SK-N-SH treated with all-trans-retinoic acid at 6 μM for 48 hours (cell line): Measurements from ENCODE around the gene SVOP.

Source experiments
- ATAC-seq: fragments of 200-7000 bp; cut with Tn5 transposase; 3 replicates; pipeline ENCODE4 v1.9.1; 2020; ENCODE audit warnings: mild to moderate bottlenecking, moderate library complexity
- ARNTL ChIP-seq: fragments of 450-650 bp; formaldehyde crosslinking; IDR thresholded peaks from 2 replicates; pipeline ENCODE4 v1.5.0; 2020; ENCODE audit warnings: low read depth, mild to moderate bottlenecking, moderate library complexity, borderline replicate concordance
- BACH2 ChIP-seq: fragments of 250-450 bp; sonication (Bioruptor Pico); IDR thresholded peaks from 2 replicates; pipeline ENCODE4 v1.9.0; 2021; ENCODE audit warnings: mild to moderate bottlenecking, borderline replicate concordance
- CSDC2 ChIP-seq: fragments of 250-450 bp; sonication (Bioruptor Pico); IDR thresholded peaks from 2 replicates; pipeline ENCODE4 v1.5.0; 2020; ENCODE audit warnings: mild to moderate bottlenecking, moderate library complexity
- ESRRG ChIP-seq: fragments of 250-450 bp; sonication (Bioruptor Pico); IDR thresholded peaks from 2 replicates; pipeline ENCODE4 v1.6.1; 2021; ENCODE audit warnings: mild to moderate bottlenecking
- GLIS3 ChIP-seq: fragments of 250-450 bp; sonication (Bioruptor Pico); IDR thresholded peaks from 2 replicates; pipeline ENCODE4 v1.5.0; 2020; ENCODE audit warnings: mild to moderate bottlenecking, moderate library complexity
- ISL1 ChIP-seq: fragments of 250-450 bp; sonication (Bioruptor Pico); IDR thresholded peaks from 2 replicates; pipeline ENCODE4 v2.1.2; 2022; ENCODE audit warnings: mild to moderate bottlenecking, moderate library complexity
- OSR1 ChIP-seq: fragments of 250-450 bp; sonication (Bioruptor Pico); IDR thresholded peaks from 2 replicates; pipeline ENCODE4 v1.8.0; 2022; ENCODE audit warnings: moderate library complexity, mild to moderate bottlenecking, inconsistent platforms
- PPARA ChIP-seq: fragments of 250-450 bp; sonication (Bioruptor Pico); IDR thresholded peaks from 2 replicates; pipeline ENCODE4 v1.5.0; 2020; ENCODE audit warnings: mild to moderate bottlenecking, borderline replicate concordance
- RARB ChIP-seq: fragments of 250-450 bp; sonication (Bioruptor Pico); IDR thresholded peaks from 2 replicates; pipeline ENCODE4 v1.8.0; 2021; ENCODE audit warnings: mild to moderate bottlenecking, moderate library complexity
- SNAI2 ChIP-seq: fragments of 250-450 bp; sonication (Bioruptor Pico); IDR thresholded peaks from 2 replicates; pipeline ENCODE4 v1.5.0; 2020; ENCODE audit warnings: mild to moderate bottlenecking, moderate library complexity
- TCF4 ChIP-seq: fragments of 250-450 bp; sonication (Bioruptor Pico); IDR thresholded peaks from 2 replicates; pipeline ENCODE4 v1.8.0; 2021; ENCODE audit warnings: mild to moderate bottlenecking, moderate library complexity, borderline replicate concordance
- TOX ChIP-seq: fragments of 250-450 bp; sonication (Bioruptor Pico); IDR thresholded peaks from 2 replicates; pipeline ENCODE4 v1.8.0; 2021; ENCODE audit warnings: mild to moderate bottlenecking, moderate library complexity, borderline replicate concordance
- ZC3H10 ChIP-seq: fragments of 250-450 bp; sonication (Bioruptor Pico); IDR thresholded peaks from 2 replicates; pipeline ENCODE4 v1.5.1; 2021; ENCODE audit warnings: mild to moderate bottlenecking, moderate library complexity
- ZFP3 ChIP-seq: fragments of 250-450 bp; sonication (Bioruptor Pico); IDR thresholded peaks from 2 replicates; pipeline ENCODE4 v1.5.0; 2020; ENCODE audit warnings: mild to moderate bottlenecking, moderate library complexity
- ZNF565 ChIP-seq: fragments of 450-650 bp; formaldehyde crosslinking; conservative IDR thresholded peaks from 2 replicates; pipeline ENCODE4 v1.5.0; 2020; ENCODE audit warnings: low read depth, mild to moderate bottlenecking, moderate library complexity
- ZNF70 ChIP-seq: fragments of 450-650 bp; formaldehyde crosslinking; IDR thresholded peaks from 2 replicates; pipeline ENCODE4 v1.5.0; 2020; ENCODE audit warnings: mild to moderate bottlenecking, moderate library complexity
- ZNF8 ChIP-seq: fragments of 450-650 bp; formaldehyde crosslinking; IDR thresholded peaks from 2 replicates; pipeline ENCODE4 v1.5.0; 2020; ENCODE audit warnings: mild to moderate bottlenecking, moderate library complexity
- TF ChIP-seq, protein P1 (sequence below): fragments of 250-450 bp; sonication (Bioruptor Pico); IDR thresholded peaks from 2 replicates; pipeline ENCODE4 v1.5.0; 2020; ENCODE audit warnings: mild to moderate bottlenecking, moderate library complexity
- TF ChIP-seq, protein P2 (sequence below): fragments of 250-450 bp; sonication (Bioruptor Pico); IDR thresholded peaks from 2 replicates; pipeline ENCODE4 v1.8.0; 2021; ENCODE audit warnings: low read depth, mild to moderate bottlenecking, moderate library complexity, borderline replicate concordance
- TF ChIP-seq, protein P3 (sequence below): fragments of 250-450 bp; sonication (Bioruptor Pico); IDR thresholded peaks from 2 replicates; pipeline ENCODE4 v1.8.0; 2020; ENCODE audit warnings: mild to moderate bottlenecking, moderate library complexity, borderline replicate concordance
- TF ChIP-seq, protein P4 (sequence below): fragments of 250-450 bp; sonication (Bioruptor Pico); IDR thresholded peaks from 2 replicates; pipeline ENCODE4 v1.5.1; 2020; ENCODE audit warnings: low read depth, mild to moderate bottlenecking, moderate library complexity

Gene SVOP

DNA sequence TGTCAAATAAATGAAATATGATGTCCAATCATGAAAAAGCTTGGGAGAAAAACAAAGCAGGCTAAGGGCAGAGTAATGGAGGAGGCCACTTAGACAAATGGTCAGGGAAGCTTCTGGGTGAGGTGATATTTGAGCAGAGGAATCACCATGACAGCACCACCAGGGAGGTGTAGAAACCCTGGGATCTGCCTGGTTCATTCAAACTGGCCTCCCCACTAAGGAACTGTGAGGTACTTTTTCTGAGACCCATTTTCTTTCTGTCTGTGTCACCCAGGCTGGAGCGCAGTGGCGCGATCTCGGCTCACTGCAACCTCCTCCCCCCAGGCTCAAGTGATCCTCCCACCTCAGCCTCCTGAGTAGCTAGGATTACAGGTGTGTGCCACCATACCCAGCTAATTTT lies 155.7 kb downstream of the SVOP start:
- TF ChIP-seq TOX (no peak), BACH2 (CRISPR knock-in tag) (no peak), ZNF8 (CRISPR knock-in tag) (no peak), OSR1 (no peak), TCF4 (CRISPR knock-in tag) (no peak)
- TF ChIP-seq, protein P1, sequence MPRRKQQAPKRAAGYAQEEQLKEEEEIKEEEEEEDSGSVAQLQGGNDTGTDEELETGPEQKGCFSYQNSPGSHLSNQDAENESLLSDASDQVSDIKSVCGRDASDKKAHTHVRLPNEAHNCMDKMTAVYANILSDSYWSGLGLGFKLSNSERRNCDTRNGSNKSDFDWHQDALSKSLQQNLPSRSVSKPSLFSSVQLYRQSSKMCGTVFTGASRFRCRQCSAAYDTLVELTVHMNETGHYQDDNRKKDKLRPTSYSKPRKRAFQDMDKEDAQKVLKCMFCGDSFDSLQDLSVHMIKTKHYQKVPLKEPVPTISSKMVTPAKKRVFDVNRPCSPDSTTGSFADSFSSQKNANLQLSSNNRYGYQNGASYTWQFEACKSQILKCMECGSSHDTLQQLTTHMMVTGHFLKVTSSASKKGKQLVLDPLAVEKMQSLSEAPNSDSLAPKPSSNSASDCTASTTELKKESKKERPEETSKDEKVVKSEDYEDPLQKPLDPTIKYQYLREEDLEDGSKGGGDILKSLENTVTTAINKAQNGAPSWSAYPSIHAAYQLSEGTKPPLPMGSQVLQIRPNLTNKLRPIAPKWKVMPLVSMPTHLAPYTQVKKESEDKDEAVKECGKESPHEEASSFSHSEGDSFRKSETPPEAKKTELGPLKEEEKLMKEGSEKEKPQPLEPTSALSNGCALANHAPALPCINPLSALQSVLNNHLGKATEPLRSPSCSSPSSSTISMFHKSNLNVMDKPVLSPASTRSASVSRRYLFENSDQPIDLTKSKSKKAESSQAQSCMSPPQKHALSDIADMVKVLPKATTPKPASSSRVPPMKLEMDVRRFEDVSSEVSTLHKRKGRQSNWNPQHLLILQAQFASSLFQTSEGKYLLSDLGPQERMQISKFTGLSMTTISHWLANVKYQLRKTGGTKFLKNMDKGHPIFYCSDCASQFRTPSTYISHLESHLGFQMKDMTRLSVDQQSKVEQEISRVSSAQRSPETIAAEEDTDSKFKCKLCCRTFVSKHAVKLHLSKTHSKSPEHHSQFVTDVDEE (CRISPR knock-in tag) = no peak
- no peak for ATAC-seq

DNA sequence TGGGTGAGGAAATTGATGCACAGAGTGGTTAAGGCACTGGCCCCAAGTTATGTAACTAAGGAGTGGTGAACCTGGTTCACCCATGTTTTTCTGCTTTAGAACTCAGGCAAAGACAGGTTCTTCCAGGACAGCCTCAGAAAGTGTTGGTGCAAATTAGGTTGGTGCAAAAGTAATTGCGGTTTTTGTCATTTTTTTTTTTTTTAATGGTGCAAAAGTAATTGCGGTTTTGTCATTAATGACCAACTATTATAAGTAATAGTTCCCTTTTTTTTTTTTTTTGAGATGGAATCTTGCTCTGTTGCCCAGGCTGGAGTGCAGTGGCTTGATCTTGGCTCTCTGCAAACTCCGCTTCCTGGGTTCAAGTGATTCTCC lies 158.3 kb downstream of the SVOP start:
- no peak for ATAC-seq
- TF ChIP-seq SNAI2 (CRISPR knock-in tag) (no peak), TOX (no peak), GLIS3 (CRISPR knock-in tag) (no peak), BACH2 (CRISPR knock-in tag) (no peak), ZNF565 (CRISPR knock-in tag) (no peak)
- TF ChIP-seq, all 23 proteins: peak for 0

DNA sequence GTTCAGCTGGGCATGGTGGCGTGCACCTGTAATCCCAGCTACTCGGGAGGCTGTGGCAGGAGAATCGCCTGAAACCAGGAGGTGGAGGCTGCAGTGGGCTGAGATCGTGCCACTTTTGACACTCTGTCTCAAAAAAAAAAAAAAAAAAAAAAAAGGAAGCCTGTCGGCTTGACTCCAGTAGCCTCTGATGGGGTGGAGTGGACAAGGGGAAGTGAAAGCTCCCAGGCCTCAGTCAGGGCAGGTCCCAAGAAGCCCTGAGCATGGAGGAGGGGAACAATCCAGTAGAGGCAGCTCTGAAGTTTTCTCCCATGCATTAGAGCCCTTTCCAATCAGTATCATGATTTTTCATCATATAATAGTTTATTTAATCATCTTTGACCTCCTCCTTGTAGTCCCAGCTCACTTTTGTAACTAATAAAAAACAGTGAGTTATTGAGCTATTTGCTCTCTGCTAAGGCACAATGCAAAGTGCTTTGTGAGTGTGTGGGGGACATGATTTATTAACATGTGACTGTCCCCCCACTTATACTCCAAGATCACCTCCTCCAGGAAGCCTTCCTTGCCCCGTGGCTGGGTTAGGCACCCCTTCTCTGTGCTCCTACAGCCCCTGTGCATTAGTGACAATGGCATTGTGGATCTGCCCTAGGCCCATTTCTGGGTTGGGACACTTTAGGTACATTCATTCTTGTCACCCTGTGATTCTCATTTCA lies 158.8 kb downstream of the SVOP start:
- TF ChIP-seq OSR1 (no peak), TCF4 (CRISPR knock-in tag) (no peak), ZNF8 (CRISPR knock-in tag) (no peak), RARB (CRISPR knock-in tag) (no peak), ISL1 (CRISPR knock-in tag) (no peak), GLIS3 (CRISPR knock-in tag) (no peak), ESRRG (CRISPR knock-in tag) (no peak), ARNTL (CRISPR knock-in tag) (no peak), ZFP3 (CRISPR knock-in tag) (no peak), CSDC2 (CRISPR knock-in tag) (no peak)
- TF ChIP-seq, protein P2, sequence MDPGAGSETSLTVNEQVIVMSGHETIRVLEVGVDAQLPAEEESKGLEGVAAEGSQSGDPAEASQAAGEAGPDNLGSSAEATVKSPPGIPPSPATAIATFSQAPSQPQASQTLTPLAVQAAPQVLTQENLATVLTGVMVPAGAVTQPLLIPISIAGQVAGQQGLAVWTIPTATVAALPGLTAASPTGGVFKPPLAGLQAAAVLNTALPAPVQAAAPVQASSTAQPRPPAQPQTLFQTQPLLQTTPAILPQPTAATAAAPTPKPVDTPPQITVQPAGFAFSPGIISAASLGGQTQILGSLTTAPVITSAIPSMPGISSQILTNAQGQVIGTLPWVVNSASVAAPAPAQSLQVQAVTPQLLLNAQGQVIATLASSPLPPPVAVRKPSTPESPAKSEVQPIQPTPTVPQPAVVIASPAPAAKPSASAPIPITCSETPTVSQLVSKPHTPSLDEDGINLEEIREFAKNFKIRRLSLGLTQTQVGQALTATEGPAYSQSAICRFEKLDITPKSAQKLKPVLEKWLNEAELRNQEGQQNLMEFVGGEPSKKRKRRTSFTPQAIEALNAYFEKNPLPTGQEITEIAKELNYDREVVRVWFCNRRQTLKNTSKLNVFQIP = no peak
- TF ChIP-seq, protein P3, sequence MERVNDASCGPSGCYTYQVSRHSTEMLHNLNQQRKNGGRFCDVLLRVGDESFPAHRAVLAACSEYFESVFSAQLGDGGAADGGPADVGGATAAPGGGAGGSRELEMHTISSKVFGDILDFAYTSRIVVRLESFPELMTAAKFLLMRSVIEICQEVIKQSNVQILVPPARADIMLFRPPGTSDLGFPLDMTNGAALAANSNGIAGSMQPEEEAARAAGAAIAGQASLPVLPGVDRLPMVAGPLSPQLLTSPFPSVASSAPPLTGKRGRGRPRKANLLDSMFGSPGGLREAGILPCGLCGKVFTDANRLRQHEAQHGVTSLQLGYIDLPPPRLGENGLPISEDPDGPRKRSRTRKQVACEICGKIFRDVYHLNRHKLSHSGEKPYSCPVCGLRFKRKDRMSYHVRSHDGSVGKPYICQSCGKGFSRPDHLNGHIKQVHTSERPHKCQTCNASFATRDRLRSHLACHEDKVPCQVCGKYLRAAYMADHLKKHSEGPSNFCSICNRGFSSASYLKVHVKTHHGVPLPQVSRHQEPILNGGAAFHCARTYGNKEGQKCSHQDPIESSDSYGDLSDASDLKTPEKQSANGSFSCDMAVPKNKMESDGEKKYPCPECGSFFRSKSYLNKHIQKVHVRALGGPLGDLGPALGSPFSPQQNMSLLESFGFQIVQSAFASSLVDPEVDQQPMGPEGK (CRISPR knock-in tag) = no peak
- TF ChIP-seq, protein P4, sequence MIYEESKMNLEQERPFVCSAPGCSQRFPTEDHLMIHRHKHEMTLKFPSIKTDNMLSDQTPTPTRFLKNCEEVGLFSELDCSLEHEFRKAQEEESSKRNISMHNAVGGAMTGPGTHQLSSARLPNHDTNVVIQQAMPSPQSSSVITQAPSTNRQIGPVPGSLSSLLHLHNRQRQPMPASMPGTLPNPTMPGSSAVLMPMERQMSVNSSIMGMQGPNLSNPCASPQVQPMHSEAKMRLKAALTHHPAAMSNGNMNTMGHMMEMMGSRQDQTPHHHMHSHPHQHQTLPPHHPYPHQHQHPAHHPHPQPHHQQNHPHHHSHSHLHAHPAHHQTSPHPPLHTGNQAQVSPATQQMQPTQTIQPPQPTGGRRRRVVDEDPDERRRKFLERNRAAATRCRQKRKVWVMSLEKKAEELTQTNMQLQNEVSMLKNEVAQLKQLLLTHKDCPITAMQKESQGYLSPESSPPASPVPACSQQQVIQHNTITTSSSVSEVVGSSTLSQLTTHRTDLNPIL = no peak
- TF ChIP-seq, all 23 proteins: peak for 0
- no peak for ATAC-seq

DNA sequence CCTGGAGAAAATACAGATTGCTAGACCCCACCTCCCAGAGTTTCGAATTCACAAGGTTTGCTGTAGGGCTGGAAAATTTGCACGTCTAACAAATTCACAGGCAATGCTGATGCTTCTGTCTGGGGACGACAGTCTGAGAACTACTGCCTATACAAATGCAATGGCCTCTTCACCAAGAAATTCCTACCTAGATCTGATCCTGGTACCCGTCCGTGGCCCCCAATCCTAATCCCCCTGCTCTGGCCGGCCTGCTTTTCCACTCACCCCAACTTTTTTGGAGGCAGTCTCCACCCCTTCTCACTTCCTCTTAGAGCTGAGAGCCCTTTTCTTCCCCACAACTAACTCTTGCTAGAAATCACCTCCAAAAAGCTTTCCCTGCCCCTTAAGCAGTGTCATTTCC lies 160.4 kb downstream of the SVOP start:
- TF ChIP-seq ZNF70 (CRISPR knock-in tag) (no peak), RARB (CRISPR knock-in tag) (no peak), ZC3H10 (CRISPR knock-in tag) (no peak), PPARA (CRISPR knock-in tag) (no peak), OSR1 (no peak), ISL1 (CRISPR knock-in tag) (no peak), BACH2 (CRISPR knock-in tag) (no peak), CSDC2 (CRISPR knock-in tag) (no peak), ZFP3 (CRISPR knock-in tag) (no peak)
- TF ChIP-seq, protein P2 = no peak
- TF ChIP-seq, protein P4 = no peak
- TF ChIP-seq, protein P1 (CRISPR knock-in tag) = no peak
- TF ChIP-seq, all 23 proteins: peak for 0
- ATAC-seq = no peak
